Right lobe of liver (tissue), 6 donors: ENCODE measurements around the gene RARRES2. TPM values are rescaled to one million over a fixed set of nuclear protein-coding genes. Genes with fewer than 3 reads are reported as not detected.

ENCODE experiments used
- ATAC-seq, 4 donors: fragments of 200-7000 bp; cut with Tn5 transposase; one replicate each; pipeline ENCODE4 v1.9.1; 2020; ENCODE audit warnings: mild to moderate bottlenecking in 4 of 4, moderate library complexity in 4 of 4
- DNase-seq, 3 donors: peaks; one replicate each; pipeline ENCODE4 v3.0.0-alpha.2; 2020
- H3K27ac ChIP-seq, 3 donors: fragments of 200-600 bp; one replicate each; pipeline ENCODE4 v1.8.0; 2022
- H3K27me3 ChIP-seq, 2 donors: fragments of 200-600 bp; one replicate each; pipeline ENCODE4 v1.8.0; 2022
- H3K36me3 ChIP-seq, 4 donors: fragments of 200-600 bp; sonication (generic) in 1 of 4; one replicate each; pipeline versions ENCODE4 v1.5.1 to v1.8.0; 2017 to 2022; ENCODE audit warnings: control low read depth in 1 of 4
- H3K4me1 ChIP-seq, 4 donors: fragments of 200-600 bp; sonication (generic) in 1 of 4; one replicate each; pipeline versions ENCODE4 v1.5.1 to v1.8.0; 2017 to 2022; ENCODE audit warnings: control low read depth in 1 of 4
- H3K4me3 ChIP-seq, 3 donors: fragments of 200-600 bp; one replicate each; pipeline ENCODE4 v1.8.0; 2022
- H3K9me3 ChIP-seq, 4 donors: fragments of 200-600 bp; sonication (generic) in 1 of 4; one replicate each; pipeline versions ENCODE4 v1.5.1 to v1.8.0; 2017 to 2022; ENCODE audit warnings: control low read depth in 1 of 4
- POLR2A ChIP-seq: fragments of 450-650 bp; IDR thresholded peaks from one replicate; pipeline ENCODE4 v1.6.1; 2017; ENCODE audit warnings: antibody characterized with exemption, mild to moderate bottlenecking
- WGBS: methylation state at CpG from one replicate; pipeline ENCODE4 v1.1.6; 2018; ENCODE audit warnings: low coverage, low lambda C conversion rate; ENCODE audit not compliant: insufficient coverage; ENCODE audit errors: missing lambda C conversion rate; 5-methylcytosine and 5-hydroxymethylcytosine counted together
- intact Hi-C, 2 donors: fragments of 100-400 bp; cut with DNase I; formaldehyde crosslinking; loops; one replicate each; pipeline versions ENCODE4 v1.11.2 to v1.14.1; 2022
- total RNA-seq, 6 experiments: library from RNA; depleted of rRNA in 2 of 6; stranded (reverse); fragments of >200 nt in 2 of 6; fragmentation: NEBNext Ultra II Directional in 3 of 6; extraction: Animal tissue kit (Norgen Biotek cat#: 25700) in 3 of 6; gene quantifications; one replicate each; pipeline versions ENCODE4 v1.1.0 to v1.2.4, GENCODE V29; 2016 to 2023
- TF ChIP-seq, protein P1 (sequence below), 4 donors: fragments of 200-600 bp in 3 of 4; fragments of 450-650 bp in 1 of 4; IDR thresholded peaks; one replicate each; pipeline versions ENCODE4 v1.5.1 to v1.8.0; 2016 to 2022; ENCODE audit warnings: antibody characterized with exemption in 4 of 4, mild to moderate bottlenecking in 2 of 4
- donor health status: DM: no; HTN: yes; CAD: no.
- donor health status: DM: no; HTN: no; CAD: no.
- donor health status: DM: no; HTN: no; CAD: no.
- donor health status: DM: no; HTN: yes; CAD: no.
- donor health status: DM: no; HTN: yes; CAD: no.

The RARRES2 gene
- total RNA-seq, 6 experiments from 2014 or later: 552 to 948 (median 788) TPM

DNA sequence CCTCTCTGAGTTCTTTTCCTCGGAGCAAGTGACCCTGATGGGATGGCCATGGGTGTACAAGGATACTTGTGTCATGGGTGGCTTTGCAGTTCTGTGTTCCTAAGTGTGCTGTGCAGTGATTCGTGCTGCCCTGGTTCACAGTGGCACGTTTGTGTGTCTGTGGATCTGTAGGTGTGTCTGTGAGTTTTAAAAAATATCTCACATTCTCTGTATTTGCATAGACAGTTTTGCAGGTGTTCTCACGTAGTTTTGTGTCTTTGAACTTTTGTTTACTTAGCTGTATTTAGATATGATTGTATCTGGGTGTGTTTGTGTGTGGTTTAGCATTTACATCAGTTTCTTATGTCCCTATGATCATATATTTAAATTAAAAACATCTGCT is 41.4 kb upstream of the RARRES2 start:
- Histone ChIP-seq H3K4me1 (peaks cover 0 to 44% (median 15%) of the 10 kb centered on the region in 4 donors), H3K9me3 (no peaks in the 10 kb centered on the region), H3K36me3 (no peaks in the 10 kb centered on the region), H3K27me3 (no peaks in the 10 kb centered on the region), H3K4me3 (no peak overlapping the region), H3K27ac (no peak overlapping the region)
- no peak for ATAC-seq
- TF ChIP-seq POLR2A: no peak
- TF ChIP-seq, protein P1, sequence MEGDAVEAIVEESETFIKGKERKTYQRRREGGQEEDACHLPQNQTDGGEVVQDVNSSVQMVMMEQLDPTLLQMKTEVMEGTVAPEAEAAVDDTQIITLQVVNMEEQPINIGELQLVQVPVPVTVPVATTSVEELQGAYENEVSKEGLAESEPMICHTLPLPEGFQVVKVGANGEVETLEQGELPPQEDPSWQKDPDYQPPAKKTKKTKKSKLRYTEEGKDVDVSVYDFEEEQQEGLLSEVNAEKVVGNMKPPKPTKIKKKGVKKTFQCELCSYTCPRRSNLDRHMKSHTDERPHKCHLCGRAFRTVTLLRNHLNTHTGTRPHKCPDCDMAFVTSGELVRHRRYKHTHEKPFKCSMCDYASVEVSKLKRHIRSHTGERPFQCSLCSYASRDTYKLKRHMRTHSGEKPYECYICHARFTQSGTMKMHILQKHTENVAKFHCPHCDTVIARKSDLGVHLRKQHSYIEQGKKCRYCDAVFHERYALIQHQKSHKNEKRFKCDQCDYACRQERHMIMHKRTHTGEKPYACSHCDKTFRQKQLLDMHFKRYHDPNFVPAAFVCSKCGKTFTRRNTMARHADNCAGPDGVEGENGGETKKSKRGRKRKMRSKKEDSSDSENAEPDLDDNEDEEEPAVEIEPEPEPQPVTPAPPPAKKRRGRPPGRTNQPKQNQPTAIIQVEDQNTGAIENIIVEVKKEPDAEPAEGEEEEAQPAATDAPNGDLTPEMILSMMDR (IDR thresholded peaks at IDR 0.05): no peak
- intact Hi-C loops: no loop called here
- WGBS: 37% methylated on average over 3 of the region's 4 CpGs
- DNase-seq: no peak

DNA sequence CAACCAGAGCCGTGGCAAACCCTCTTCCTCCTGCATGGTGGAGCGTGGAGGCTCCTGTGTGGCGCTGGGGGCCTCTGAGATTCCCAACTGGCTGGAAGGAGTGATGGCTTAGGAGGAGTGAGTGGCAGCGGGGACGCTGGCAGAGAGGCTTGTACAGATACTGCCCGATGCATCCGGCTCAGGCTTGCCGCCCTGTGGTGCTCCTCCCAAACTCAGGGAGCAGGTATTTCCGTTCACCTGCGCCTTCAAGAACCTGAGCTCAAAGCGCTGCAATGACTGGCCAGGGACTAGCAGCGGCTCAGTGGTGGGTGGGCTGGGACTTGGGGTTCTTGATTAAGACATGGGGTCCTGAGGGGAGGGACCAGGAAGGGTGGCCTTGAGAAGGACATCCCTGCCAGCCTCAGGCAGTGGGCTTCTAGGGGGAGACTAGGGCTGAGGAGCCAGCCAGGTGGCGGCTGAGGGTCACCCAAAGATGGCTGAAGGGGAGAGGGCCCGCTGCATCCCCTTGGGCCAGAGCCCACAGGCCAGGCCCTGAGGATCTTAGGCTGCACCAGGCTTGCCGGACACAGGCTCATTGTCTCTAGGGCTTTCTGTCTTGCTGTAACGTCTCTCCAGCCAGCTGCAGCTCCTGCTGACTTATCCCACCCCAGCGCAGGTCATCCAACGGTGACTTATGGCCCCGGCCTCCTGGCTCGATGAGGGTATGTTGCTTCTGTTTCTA is 40.9 kb upstream of the RARRES2 start:
- DNase-seq: no peak
- H3K4me1 ChIP-seq: peaks cover 0 to 50% (median 17%) of the 10 kb centered on the region in 4 donors
- intact Hi-C loops: no loop called here
- no peaks in the 10 kb centered on the region for H3K9me3 ChIP-seq
- no peak overlapping the region for H3K4me3 ChIP-seq
- WGBS: 96% methylated on average over 5 of the region's 20 CpGs
- TF ChIP-seq, protein P1 (IDR thresholded peaks at IDR 0.05): no peak
- no peak for TF ChIP-seq POLR2A
- H3K36me3 ChIP-seq: no peaks in the 10 kb centered on the region
- H3K27ac ChIP-seq: no peak overlapping the region
- no peaks in the 10 kb centered on the region for H3K27me3 ChIP-seq
- no peak for ATAC-seq

DNA sequence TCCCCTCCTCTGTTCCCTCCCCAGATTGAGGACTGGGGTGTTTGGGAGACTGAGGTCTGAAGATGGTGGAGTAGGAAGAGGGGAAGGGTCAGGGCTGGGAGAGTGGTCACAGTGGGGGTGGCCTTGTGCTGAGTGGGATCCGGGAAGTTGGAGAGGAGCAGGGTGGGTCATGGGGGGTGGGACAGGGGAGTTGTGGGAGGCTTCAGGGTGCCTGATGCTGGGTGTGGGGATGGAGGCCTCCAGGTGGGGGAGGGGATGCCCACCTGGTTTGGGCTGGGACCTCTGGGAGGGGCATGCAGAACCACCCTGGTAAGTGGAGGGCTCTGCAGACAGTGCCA is 40.3 kb upstream of the RARRES2 start:
- intact Hi-C loops: no loop called here
- ATAC-seq (no peak), DNase-seq (no peak)
- no peaks in the 10 kb centered on the region for H3K36me3 ChIP-seq
- H3K27me3 ChIP-seq: no peaks in the 10 kb centered on the region
- H3K4me3 ChIP-seq: no peak overlapping the region
- no peaks in the 10 kb centered on the region for H3K9me3 ChIP-seq
- 100% methylated on average over 1 of the region's 1 CpG for WGBS
- H3K27ac ChIP-seq: no peak overlapping the region
- H3K4me1 ChIP-seq: peaks cover 0 to 55% (median 20%) of the 10 kb centered on the region in 4 donors
- TF ChIP-seq POLR2A: no peak
- TF ChIP-seq, protein P1 (IDR thresholded peaks at IDR 0.05): no peak

DNA sequence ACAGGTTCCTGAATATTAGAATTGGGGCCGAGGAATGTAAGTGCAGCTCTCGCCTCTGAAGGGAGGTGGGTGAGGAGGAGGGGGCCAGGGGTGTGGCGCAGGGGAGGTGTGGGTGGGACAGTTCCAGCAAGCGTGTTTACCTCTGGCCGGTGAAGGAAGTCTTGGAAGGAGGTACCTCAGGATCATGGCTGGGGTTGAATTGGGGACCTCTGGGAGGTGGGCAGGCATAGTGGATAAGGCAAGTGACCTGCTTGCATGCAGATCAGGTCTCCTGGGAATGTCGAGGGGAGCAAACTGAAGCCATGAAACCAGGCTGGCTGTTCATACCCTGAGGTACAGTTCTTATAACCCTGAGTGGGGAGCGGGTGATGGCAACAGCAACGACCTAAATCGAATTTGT is 39.7 kb upstream of the RARRES2 start:
- H3K27me3 ChIP-seq: no peaks in the 10 kb centered on the region
- intact Hi-C loops: no loop called here
- H3K4me1 ChIP-seq: peaks cover 0 to 55% (median 20%) of the 10 kb centered on the region in 4 donors
- 92% methylated on average over 9 of the region's 9 CpGs for WGBS
- TF ChIP-seq POLR2A: no peak
- no peaks in the 10 kb centered on the region for H3K36me3 ChIP-seq
- no peak overlapping the region for H3K4me3 ChIP-seq
- no peak for ATAC-seq
- DNase-seq: no peak
- no peaks in the 10 kb centered on the region for H3K9me3 ChIP-seq
- H3K27ac ChIP-seq: no peak overlapping the region

DNA sequence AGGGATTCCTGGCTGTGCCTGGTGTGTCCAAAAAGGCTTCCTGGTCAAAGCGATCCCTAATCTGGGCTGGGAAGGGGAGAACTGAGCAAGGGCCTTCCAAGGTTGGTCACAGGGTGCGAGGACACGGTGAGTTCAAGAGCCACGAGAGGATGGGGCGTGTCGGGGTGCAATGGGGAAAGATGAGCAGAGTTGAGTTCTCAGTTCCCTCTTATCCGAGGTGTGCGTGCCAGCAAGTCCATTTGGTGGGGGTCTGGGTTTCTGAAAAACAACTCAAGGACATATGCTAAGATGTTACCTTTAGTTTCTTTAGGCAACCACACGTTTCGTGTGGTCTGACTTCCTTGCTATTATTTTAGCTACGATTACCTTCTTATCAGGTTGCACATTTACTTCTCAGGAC is 39.0 kb upstream of the RARRES2 start:
- no peak overlapping the region for H3K27ac ChIP-seq
- intact Hi-C loops: no loop called here
- 82% methylated on average over 10 of the region's 11 CpGs for WGBS
- TF ChIP-seq POLR2A: no peak
- TF ChIP-seq, protein P1 (IDR thresholded peaks at IDR 0.05): no peak
- no peak overlapping the region for H3K4me3 ChIP-seq
- ATAC-seq: no peak
- no peaks in the 10 kb centered on the region for H3K36me3 ChIP-seq
- no peaks in the 10 kb centered on the region for H3K27me3 ChIP-seq
- no peak for DNase-seq
- no peaks in the 10 kb centered on the region for H3K9me3 ChIP-seq
- peaks cover 0 to 56% (median 17%) of the 10 kb centered on the region in 4 donors for H3K4me1 ChIP-seq
